ENCODE data around the gene PDX1.

PDX1 gene

DNA sequence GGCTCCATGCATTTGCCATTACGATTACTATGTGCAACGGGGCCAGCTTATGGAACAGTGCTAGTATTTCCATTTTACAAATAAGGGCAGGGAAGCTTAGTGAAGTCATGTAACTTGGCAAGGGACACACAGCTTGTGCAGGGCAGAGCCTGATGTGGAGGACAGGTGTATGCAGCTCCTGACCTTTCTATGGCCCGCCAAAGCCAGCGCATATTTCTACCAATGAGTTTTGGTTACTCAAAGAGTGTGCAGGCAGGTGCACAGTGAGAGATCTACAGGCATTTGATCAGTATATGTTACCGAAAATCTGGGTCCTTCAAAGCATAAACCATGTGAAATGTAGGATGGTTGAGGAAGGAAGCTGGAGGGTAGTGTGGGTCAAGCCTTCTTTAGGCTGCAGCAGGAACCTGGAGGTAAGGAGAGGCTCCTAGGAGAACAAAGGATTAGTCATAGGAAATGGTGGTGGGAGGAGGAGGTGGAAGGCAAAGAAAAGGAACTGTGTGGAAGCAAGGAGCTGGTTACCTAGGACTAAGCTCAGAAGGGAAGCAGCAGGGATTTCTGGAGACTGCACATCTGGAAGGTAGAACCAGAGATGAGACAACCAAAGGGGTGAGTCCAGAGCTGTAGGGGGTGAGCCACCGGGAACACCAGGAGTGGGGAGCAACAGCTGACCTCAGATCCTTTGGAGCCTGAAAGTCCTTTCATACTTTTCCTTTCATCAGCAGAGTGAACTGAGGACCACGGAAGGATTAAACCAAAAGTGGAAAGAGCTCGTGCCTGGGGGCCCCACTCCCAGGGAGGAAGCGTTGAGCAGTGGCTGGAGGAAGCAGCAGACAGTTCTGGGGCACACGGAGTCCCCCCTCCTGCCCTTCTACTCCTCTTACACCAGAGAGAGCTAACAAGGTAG is 4.2 kb upstream of the PDX1 start:
- Histone ChIP-seq H3K36me3 (ENCODE audit: low read depth) (no peaks in the 10 kb centered on the region), H3K4me1 (ENCODE audit: insufficient read depth, poor library complexity, severe bottlenecking) (no peaks in the 10 kb centered on the region), H3K27ac (ENCODE audit: poor library complexity, severe bottlenecking) (no peak overlapping the region), H3K4me3 (ENCODE audit: severe bottlenecking) (no peak overlapping the region), H3K27me3 (ENCODE audit: insufficient read depth, poor library complexity, severe bottlenecking) (peaks cover 41% of the 10 kb centered on the region), H3K9me3 (ENCODE audit: severe bottlenecking) (no peaks in the 10 kb centered on the region)
- TF ChIP-seq, protein P1, sequence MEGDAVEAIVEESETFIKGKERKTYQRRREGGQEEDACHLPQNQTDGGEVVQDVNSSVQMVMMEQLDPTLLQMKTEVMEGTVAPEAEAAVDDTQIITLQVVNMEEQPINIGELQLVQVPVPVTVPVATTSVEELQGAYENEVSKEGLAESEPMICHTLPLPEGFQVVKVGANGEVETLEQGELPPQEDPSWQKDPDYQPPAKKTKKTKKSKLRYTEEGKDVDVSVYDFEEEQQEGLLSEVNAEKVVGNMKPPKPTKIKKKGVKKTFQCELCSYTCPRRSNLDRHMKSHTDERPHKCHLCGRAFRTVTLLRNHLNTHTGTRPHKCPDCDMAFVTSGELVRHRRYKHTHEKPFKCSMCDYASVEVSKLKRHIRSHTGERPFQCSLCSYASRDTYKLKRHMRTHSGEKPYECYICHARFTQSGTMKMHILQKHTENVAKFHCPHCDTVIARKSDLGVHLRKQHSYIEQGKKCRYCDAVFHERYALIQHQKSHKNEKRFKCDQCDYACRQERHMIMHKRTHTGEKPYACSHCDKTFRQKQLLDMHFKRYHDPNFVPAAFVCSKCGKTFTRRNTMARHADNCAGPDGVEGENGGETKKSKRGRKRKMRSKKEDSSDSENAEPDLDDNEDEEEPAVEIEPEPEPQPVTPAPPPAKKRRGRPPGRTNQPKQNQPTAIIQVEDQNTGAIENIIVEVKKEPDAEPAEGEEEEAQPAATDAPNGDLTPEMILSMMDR (IDR thresholded peaks at IDR 0.05; ENCODE audit: poor library complexity, severe bottlenecking), result no peak
- no peak for DNase-seq (ENCODE audit: low spot score)
- ATAC-seq (ENCODE audit: low read depth), result peak; percentile 67

DNA sequence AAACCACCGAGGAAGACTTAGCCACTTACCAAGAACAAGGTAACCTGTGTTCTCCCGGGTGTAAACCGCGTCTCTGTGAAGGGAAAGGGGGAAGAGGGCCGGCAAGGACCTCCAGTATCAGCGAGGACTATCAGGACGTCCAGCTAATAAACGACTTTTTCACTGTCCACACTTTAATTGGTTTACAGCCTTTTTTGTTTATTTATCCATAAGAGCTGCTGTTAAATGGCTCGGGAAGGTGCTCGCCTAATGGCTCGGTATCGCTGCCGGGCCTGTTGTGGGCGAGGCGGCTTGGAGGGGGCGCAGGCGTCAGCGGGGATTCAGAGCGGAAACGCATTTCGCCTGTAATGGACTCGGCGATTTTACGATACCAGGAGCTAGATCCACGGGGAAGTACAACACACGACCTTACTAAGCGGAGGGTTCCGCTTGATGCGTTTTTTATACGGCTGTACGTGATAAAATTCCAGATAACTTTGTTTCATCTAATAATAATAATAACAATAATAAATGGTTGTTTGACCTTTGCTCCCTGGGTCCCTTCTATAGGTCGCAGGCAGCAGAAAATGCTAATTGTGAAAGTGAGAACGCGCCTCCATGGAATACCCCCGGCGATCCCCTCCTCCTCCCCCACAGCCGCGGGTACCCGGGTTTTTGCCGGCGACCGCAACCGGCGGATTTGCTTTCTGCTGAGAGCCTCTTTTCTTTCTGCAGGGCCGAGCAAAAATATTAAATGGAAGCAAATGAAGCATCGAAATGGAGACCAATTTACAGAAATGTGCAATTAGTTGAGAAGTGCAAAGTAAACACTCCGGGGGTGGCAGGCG is 2.5 kb upstream of the PDX1 start:
- H3K36me3 ChIP-seq (ENCODE audit: low read depth), result no peaks in the 10 kb centered on the region
- TF ChIP-seq, protein P1 (IDR thresholded peaks at IDR 0.05; ENCODE audit: poor library complexity, severe bottlenecking), result no peak
- ATAC-seq (ENCODE audit: low read depth), result no peak
- no peaks in the 10 kb centered on the region for H3K9me3 ChIP-seq (ENCODE audit: severe bottlenecking)
- no peaks in the 10 kb centered on the region for H3K4me1 ChIP-seq (ENCODE audit: insufficient read depth, poor library complexity, severe bottlenecking)
- H3K27me3 ChIP-seq (ENCODE audit: insufficient read depth, poor library complexity, severe bottlenecking), result peaks cover 59% of the 10 kb centered on the region
- H3K27ac ChIP-seq (ENCODE audit: poor library complexity, severe bottlenecking), result no peak overlapping the region
- H3K4me3 ChIP-seq (ENCODE audit: severe bottlenecking), result no peak overlapping the region
- no peak for DNase-seq (ENCODE audit: low spot score)

DNA sequence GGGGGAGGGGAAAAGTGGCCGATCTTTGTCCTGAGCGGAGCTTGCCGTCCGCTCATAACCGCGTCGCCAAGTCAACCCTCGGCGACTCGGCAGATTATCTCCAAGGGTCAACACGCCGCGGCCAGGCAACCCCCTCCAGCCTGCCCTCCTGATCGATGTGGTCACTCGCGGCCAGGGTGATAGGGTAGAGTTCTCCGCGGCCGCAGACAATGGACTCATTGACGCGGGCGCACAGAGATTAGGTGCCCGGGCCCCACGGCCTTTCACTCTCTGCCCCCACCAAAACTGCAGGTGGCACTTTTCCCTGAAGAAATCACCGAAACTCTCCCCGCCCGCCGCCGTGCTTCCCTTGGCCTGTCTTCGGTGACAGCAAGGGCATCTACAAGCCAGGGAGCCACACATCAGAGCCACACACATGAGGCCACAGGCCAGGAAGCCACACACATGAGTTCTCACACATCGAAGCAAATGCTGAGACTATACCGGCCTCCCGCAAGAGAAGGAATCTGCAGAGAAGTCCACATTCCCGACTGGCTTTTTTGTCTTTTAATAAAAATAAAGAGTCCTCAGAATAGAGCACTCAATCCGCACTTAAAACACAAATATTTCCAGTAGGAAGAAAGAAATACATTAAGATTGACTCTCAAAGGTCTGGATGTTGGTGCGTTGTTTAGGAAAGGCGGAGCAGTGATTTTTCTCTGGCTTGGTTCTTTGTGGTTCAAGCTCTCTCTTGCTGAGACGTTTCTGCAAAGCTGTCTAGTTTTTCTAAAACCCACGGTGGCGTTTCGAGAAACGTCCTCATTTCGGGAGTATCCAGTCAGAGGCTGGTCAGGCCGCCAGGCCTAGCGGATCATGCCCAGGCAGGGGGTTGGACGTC is 1.5 kb upstream of the PDX1 start:
- no peak for DNase-seq (ENCODE audit: low spot score)
- Histone ChIP-seq H3K4me1 (ENCODE audit: insufficient read depth, poor library complexity, severe bottlenecking) (no peaks in the 10 kb centered on the region), H3K9me3 (ENCODE audit: severe bottlenecking) (no peaks in the 10 kb centered on the region), H3K27ac (ENCODE audit: poor library complexity, severe bottlenecking) (no peak overlapping the region), H3K4me3 (ENCODE audit: severe bottlenecking) (no peak overlapping the region), H3K36me3 (ENCODE audit: low read depth) (no peaks in the 10 kb centered on the region), H3K27me3 (ENCODE audit: insufficient read depth, poor library complexity, severe bottlenecking) (peaks cover 69% of the 10 kb centered on the region)
- no peak for ATAC-seq (ENCODE audit: low read depth)
- TF ChIP-seq, protein P1 (IDR thresholded peaks at IDR 0.05; ENCODE audit: poor library complexity, severe bottlenecking), result no peak

DNA sequence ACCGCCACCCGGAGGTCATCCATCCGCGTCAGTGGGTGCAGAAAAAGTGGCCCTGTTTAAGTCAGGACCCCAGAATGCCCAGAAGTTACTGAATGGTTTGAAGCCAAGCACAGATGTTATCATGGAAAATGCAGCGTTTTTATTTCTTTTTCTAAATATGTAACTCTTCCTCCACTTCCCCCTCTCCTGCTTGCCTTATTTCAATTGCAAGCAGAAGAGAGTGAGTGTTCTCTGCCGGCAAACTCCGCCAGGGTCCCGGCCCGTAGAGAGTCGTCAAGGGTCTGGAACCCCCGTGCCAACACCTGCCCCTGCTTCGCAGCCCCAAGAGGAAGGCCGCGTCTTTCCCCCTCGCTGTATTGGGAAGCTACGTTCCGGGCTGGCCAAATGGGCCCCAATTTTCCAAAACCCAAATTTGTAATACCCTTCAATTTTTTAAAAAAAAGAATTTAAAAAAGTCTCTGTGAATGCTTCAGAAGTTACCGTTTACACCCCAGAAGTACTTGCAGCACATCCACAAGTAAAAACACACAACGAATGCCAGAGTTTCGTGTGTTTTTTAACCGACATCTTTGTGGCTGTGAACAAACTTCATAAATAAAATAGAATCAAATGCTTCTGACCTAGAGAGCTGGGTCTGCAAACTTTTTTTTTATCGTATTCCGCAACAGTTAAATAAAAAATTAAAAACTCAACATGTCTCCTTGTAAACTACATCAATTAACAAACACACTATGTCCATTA is 712 bp upstream of the PDX1 start:
- peaks cover 77% of the 10 kb centered on the region for H3K27me3 ChIP-seq (ENCODE audit: insufficient read depth, poor library complexity, severe bottlenecking)
- TF ChIP-seq, protein P1 (IDR thresholded peaks at IDR 0.05; ENCODE audit: poor library complexity, severe bottlenecking), result no peak
- no peaks in the 10 kb centered on the region for H3K4me1 ChIP-seq (ENCODE audit: insufficient read depth, poor library complexity, severe bottlenecking)
- no peak for DNase-seq (ENCODE audit: low spot score)
- H3K4me3 ChIP-seq (ENCODE audit: severe bottlenecking), result no peak overlapping the region
- no peaks in the 10 kb centered on the region for H3K36me3 ChIP-seq (ENCODE audit: low read depth)
- H3K27ac ChIP-seq (ENCODE audit: poor library complexity, severe bottlenecking), result no peak overlapping the region
- ATAC-seq (ENCODE audit: low read depth), result no peak
- H3K9me3 ChIP-seq (ENCODE audit: severe bottlenecking), result no peaks in the 10 kb centered on the region

All from RWPE2 (cell line).